GM12878 (cell line): ENCODE measurements around the gene IRF2. TPM values are rescaled to one million over a fixed set of nuclear protein-coding genes. Genes with fewer than 3 reads are reported as not detected.

Experiments
- ATAC-seq: fragments of 200-7000 bp; cut with Tn5 transposase; 3 replicates; pipeline ENCODE4 v1.9.1; 2020; ENCODE audit warnings: mild to moderate bottlenecking, moderate library complexity
- BruUV-seq: library from RNA; stranded (reverse); fragments of 400-500 nt; replicated peaks from 2 replicates; lab custom pipeline; 2021; lab: Mats Ljungman, UMichigan
- CTCF ChIA-PET: fragments of 300-600 bp; sonication (Branson Sonifier 250); formaldehyde crosslinking; extraction: SDS; loops from one replicate; lab custom pipeline; 2021; ENCODE audit warnings: inconsistent platforms; lab: Yijun Ruan, JAX
- POLR2A ChIA-PET: fragments of 350-600 bp; formaldehyde crosslinking; extraction: SDS; loops from one replicate; lab custom pipeline; 2021; ENCODE audit warnings: inconsistent platforms; lab: Charles Lee
- RAD21 ChIA-PET: fragments of 300-600 bp; sonication (Branson Sonifier 250); formaldehyde crosslinking; loops from one replicate; lab custom pipeline; 2023; ENCODE audit warnings: antibody characterized with exemption; ENCODE audit not compliant: unreplicated experiment; lab: Charles Lee
- SMC1A ChIA-PET: fragments of 300-600 bp; sonication (Branson Sonifier 250); formaldehyde crosslinking; loops from one replicate; lab custom pipeline; 2023; ENCODE audit not compliant: unreplicated experiment, uncharacterized antibody; lab: Charles Lee
- DNase-seq: peaks from one replicate; pipeline ENCODE4 v3.0.0-alpha.2; 2011; ENCODE audit warnings: low read depth, low spot score
- FAIRE-seq: peaks from 3 replicates; lab custom pipeline; 2011; peaks lifted over from hg19 to GRCh38; lab: Jason Lieb, UNC
- H2AFZ ChIP-seq: 2 replicates; pipeline ENCODE4 v1.6.0; 2011; ENCODE audit warnings: low read depth, low read length, control low read depth; ENCODE audit not compliant: control insufficient read depth
- H3K27ac ChIP-seq: 2 replicates; pipeline ENCODE4 v1.5.1; 2011; ENCODE audit warnings: control low read depth; ENCODE audit not compliant: control insufficient read depth, insufficient read depth
- H3K27me3 ChIP-seq, 2 experiments: replicated peaks in 1 of 2; 2 replicates each; pipeline versions ENCODE4 v1.6.0 to v1.6.1; 2011; ENCODE audit warnings: low read length in 1 of 2; ENCODE audit not compliant: control insufficient read depth in 2 of 2, insufficient read depth in 2 of 2
- H3K36me3 ChIP-seq, 2 experiments: 2 replicates each; pipeline ENCODE4 v1.5.1; 2011; ENCODE audit warnings: low read length in 1 of 2; ENCODE audit not compliant: control insufficient read depth in 2 of 2, insufficient read depth in 2 of 2
- H3K4me1 ChIP-seq: 2 replicates; pipeline ENCODE4 v1.6.1; 2011; ENCODE audit warnings: mild to moderate bottlenecking, low read length, moderate library complexity, mixed read lengths; ENCODE audit not compliant: control insufficient read depth, insufficient read depth
- H3K4me2 ChIP-seq: 2 replicates; pipeline ENCODE4 v1.6.0; 2011; ENCODE audit warnings: control low read depth; ENCODE audit not compliant: control insufficient read depth, insufficient read depth
- H3K4me3 ChIP-seq: fragments of 200-600 bp; sonication (generic); 2 replicates; pipeline ENCODE4 v1.5.1; 2016
- H3K79me2 ChIP-seq: 2 replicates; pipeline ENCODE4 v1.6.0; 2011; ENCODE audit warnings: low read length; ENCODE audit not compliant: control insufficient read depth, insufficient read depth
- H3K9ac ChIP-seq: 2 replicates; pipeline ENCODE4 v1.8.0; 2011; ENCODE audit warnings: low read length, control low read depth, mixed read lengths; ENCODE audit not compliant: control insufficient read depth, insufficient read depth
- H3K9me3 ChIP-seq: replicated peaks from 3 replicates; pipeline ENCODE4 v1.5.1; 2011; ENCODE audit warnings: mild to moderate bottlenecking, low read length; ENCODE audit not compliant: control insufficient read depth, insufficient read depth
- H4K20me1 ChIP-seq: 2 replicates; pipeline ENCODE4 v1.6.0; 2011; ENCODE audit not compliant: control insufficient read depth, insufficient read depth
- BMI1 ChIP-seq: fragments of 450-650 bp; IDR thresholded peaks from 2 replicates; pipeline ENCODE4 v1.6.1; 2016; ENCODE audit warnings: mild to moderate bottlenecking, moderate library complexity, borderline replicate concordance
- CEBPZ ChIP-seq: fragments of 150-350 bp; IDR thresholded peaks from 2 replicates; pipeline ENCODE4 v1.6.1; 2016; ENCODE audit warnings: low read depth, low read length
- DPF2 ChIP-seq: fragments of 450-650 bp; IDR thresholded peaks from 2 replicates; pipeline ENCODE4 v1.6.1; 2017; ENCODE audit warnings: mild to moderate bottlenecking
- GATAD2B ChIP-seq: fragments of 450-650 bp; conservative IDR thresholded peaks from 2 replicates; pipeline ENCODE4 v1.6.1; 2017; ENCODE audit warnings: low read depth, mild to moderate bottlenecking, moderate library complexity
- HDAC2 ChIP-seq: fragments of 200-600 bp; sonication (generic); IDR thresholded peaks from 2 replicates; pipeline ENCODE4 v1.6.1; 2017
- MLLT1 ChIP-seq: fragments of 450-650 bp; IDR thresholded peaks from 2 replicates; pipeline ENCODE4 v1.6.1; 2016; ENCODE audit warnings: mild to moderate bottlenecking
- MTA2 ChIP-seq: fragments of 450-650 bp; IDR thresholded peaks from 2 replicates; pipeline ENCODE4 v1.6.1; 2016; ENCODE audit warnings: low read depth, mild to moderate bottlenecking, moderate library complexity
- MYC ChIP-seq: IDR thresholded peaks from 2 replicates; pipeline ENCODE4 v1.6.1; 2011; ENCODE audit warnings: mild to moderate bottlenecking, low read length, moderate library complexity, inconsistent platforms; ENCODE audit not compliant: insufficient read depth, insufficient replicate concordance, insufficient read length, severe bottlenecking
- NRF1 ChIP-seq: conservative IDR thresholded peaks from 2 replicates; pipeline ENCODE4 v1.6.1; 2011; ENCODE audit warnings: mild to moderate bottlenecking, low read depth, low read length, improper control_type of control experiment
- SREBF1 ChIP-seq: IDR thresholded peaks from 2 replicates; pipeline ENCODE4 v1.6.1; 2012; ENCODE audit warnings: mild to moderate bottlenecking, low read length
- TCF12 ChIP-seq: IDR thresholded peaks from 2 replicates; pipeline ENCODE4 v1.6.1; 2011; ENCODE audit warnings: low read depth, mild to moderate bottlenecking, low read length
- ZZZ3 ChIP-seq: IDR thresholded peaks from 2 replicates; pipeline ENCODE4 v1.6.1; 2011; ENCODE audit warnings: low read depth; ENCODE audit not compliant: control insufficient read depth, insufficient read length
- WGBS: methylation state at CpG from one replicate; pipeline ENCODE4 v1.1.6; 2016; ENCODE audit warnings: low lambda C conversion rate; ENCODE audit not compliant: insufficient replicate concordance, insufficient coverage; ENCODE audit errors: missing lambda C conversion rate; 5-methylcytosine and 5-hydroxymethylcytosine counted together
- in situ Hi-C: fragments of 300-500 bp; cut with MboI; formaldehyde crosslinking; loops from 9 replicates; pipeline ENCODE4 v1.14.3; 2018; ENCODE audit warnings: mixed read lengths
- intact Hi-C: fragments of 100-400 bp; cut with micrococcal nuclease; formaldehyde crosslinking; loops from one replicate; pipeline ENCODE4 v1.14.2; 2022; ENCODE audit not compliant: unreplicated experiment
- polyA plus RNA-seq, 11 experiments: library from polyadenylated mRNA; depleted of rRNA in 4 of 11; unstranded in 6 of 11; stranded (reverse) in 5 of 11; fragments of >200 nt; fragmentation: Nextera tagmentation in 4 of 11; fragmentation: Illumina TruSeq in 1 of 11; extraction: Ambion mirVana in 4 of 11; extraction: Trizol in 1 of 11; gene quantifications; 1 replicate in 1 of 11; 2 replicates in 10 of 11; pipeline versions ENCODE4 v1.2.1 to v1.2.3, GENCODE V29; 2011 to 2016; ENCODE audit warnings: inconsistent platforms in 2 of 11, missing spikeins in 2 of 11, low read depth in 1 of 11
- total RNA-seq, 4 experiments: library from RNA; depleted of rRNA in 3 of 4; stranded (reverse); fragments of >200 nt in 3 of 4; fragmentation: Illumina TruSeq in 1 of 4; extraction: Trizol in 1 of 4; gene quantifications; 2 replicates each; pipeline versions ENCODE4 v1.2.1 to v1.2.3, GENCODE V29; 2013 to 2021
- TF ChIP-seq, protein P1 (sequence below): fragments of 450-650 bp; conservative IDR thresholded peaks from 2 replicates; pipeline ENCODE4 v1.6.1; 2017; ENCODE audit warnings: mild to moderate bottlenecking, moderate library complexity

The IRF2 gene
- total and polyA plus RNA-seq, 10 of the 15 experiments (the other 5 are each of a cell fraction or from before 2014, with no cell fraction given): 45.1 to 99.3 (median 58.9) TPM

DNA sequence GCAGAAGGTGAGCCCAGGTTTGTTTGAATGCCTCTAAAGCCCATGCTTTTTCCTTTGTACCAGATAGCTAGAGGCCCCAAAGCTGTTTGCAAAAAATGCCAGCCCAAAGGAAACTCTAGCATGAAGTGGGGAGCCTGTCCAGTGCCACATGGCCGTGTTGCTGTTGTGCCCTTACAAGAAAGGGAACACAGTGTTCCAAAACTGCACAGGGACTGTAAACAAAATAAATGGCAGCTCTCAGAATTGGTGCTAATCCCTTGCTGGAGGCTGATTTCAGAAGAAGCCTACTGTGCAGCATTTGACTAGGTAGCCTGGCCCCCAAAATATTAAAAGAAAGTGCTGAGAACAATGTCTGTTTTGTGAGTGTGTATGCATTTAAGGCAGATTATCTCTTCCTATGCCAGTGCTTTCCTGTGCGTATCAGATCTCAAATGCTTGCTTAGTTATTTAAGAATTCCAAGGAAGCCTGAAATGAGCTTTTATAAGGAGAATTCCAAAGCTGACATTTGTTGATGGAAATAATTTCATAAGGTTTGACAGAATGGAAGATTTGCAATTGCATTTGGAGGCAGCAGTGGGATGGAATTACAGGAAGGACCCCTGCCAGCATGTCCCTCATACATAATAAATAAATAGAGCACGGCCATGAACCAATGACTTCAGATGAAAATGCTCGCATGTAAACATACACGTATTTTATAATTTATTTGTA, 115.7 kb downstream of the IRF2 start:
- no peaks in the 10 kb centered on the region; the same call in 2 of the 3 replicates for H3K9me3 ChIP-seq
- no peak overlapping the region for H3K9ac ChIP-seq
- WGBS: 89% methylated on average over 5 of the region's 5 CpGs
- peaks cover 6% of the 10 kb centered on the region for H3K79me2 ChIP-seq
- SMC1A ChIA-PET: interaction anchor here (0.5 to 2.7 kb wide), 7 partner anchors 15 to 156 kb away, joined by 3 to 12 read pairs (median 3); no protein-coding TSS in a partner anchor
- in situ Hi-C loops (no loop called here), intact Hi-C loops (no loop called here)
- no peak overlapping the region for H3K27ac ChIP-seq
- no peak overlapping the region for H3K4me2 ChIP-seq
- H2AFZ ChIP-seq: no peak overlapping the region
- POLR2A ChIA-PET: interaction anchor here (0.6 to 1.0 kb wide), 4 partner anchors 12 to 182 kb away, joined by 3 to 8 read pairs (median 4); no protein-coding TSS in a partner anchor
- CTCF ChIA-PET: interaction anchor here (2.1 to 2.3 kb wide), 2 partner anchors 24 to 94 kb away, joined by 4 to 10 read pairs; no protein-coding TSS in a partner anchor
- RAD21 ChIA-PET: interaction anchor here (1.1 kb wide), 1 partner anchor 23 kb away, joined by 3 read pairs; no protein-coding TSS in a partner anchor
- TF ChIP-seq BMI1: no peak
- no peak for TF ChIP-seq GATAD2B
- no peak for TF ChIP-seq MLLT1
- TF ChIP-seq MYC: no peak
- no peak for TF ChIP-seq TCF12
- no peak for TF ChIP-seq DPF2
- no peak for TF ChIP-seq SREBF1
- TF ChIP-seq HDAC2: no peak
- TF ChIP-seq, protein P1, sequence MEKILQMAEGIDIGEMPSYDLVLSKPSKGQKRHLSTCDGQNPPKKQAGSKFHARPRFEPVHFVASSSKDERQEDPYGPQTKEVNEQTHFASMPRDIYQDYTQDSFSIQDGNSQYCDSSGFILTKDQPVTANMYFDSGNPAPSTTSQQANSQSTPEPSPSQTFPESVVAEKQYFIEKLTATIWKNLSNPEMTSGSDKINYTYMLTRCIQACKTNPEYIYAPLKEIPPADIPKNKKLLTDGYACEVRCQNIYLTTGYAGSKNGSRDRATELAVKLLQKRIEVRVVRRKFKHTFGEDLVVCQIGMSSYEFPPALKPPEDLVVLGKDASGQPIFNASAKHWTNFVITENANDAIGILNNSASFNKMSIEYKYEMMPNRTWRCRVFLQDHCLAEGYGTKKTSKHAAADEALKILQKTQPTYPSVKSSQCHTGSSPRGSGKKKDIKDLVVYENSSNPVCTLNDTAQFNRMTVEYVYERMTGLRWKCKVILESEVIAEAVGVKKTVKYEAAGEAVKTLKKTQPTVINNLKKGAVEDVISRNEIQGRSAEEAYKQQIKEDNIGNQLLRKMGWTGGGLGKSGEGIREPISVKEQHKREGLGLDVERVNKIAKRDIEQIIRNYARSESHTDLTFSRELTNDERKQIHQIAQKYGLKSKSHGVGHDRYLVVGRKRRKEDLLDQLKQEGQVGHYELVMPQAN: no peak
- no peak for TF ChIP-seq MTA2
- no peak for TF ChIP-seq NRF1
- no peak for TF ChIP-seq CEBPZ
- no peak for TF ChIP-seq ZZZ3
- FAIRE-seq (no peak), DNase-seq (no peak), ATAC-seq (no peak)
- H3K36me3 ChIP-seq: no peaks in the 10 kb centered on the region
- no peaks in the 10 kb centered on the region for H3K27me3 ChIP-seq
- no peaks in the 10 kb centered on the region for H4K20me1 ChIP-seq
- H3K4me1 ChIP-seq: peaks cover 16% of the 10 kb centered on the region
- no TSS peak for BruUV-seq
- no peak overlapping the region for H3K4me3 ChIP-seq
